HEK293 (cell line): ENCODE results near the gene CEP20.
"Not testable (repeated sequence)": the region's sequence is repeated elsewhere in the genome, so short reads cannot be mapped to it uniquely, and the experiment has no call there.

Experiments
- CTCF ChIA-PET: fragments of 350-600 bp; formaldehyde crosslinking; extraction: SDS; loops from one replicate; lab custom pipeline; 2021; ENCODE audit warnings: antibody characterized with exemption; lab: Yijun Ruan, JAX
- POLR2A ChIA-PET: fragments of 300-600 bp; formaldehyde crosslinking; extraction: SDS; loops from one replicate; lab custom pipeline; 2020; ENCODE audit warnings: antibody characterized with exemption, inconsistent platforms; lab: Yijun Ruan, JAX
- H3K27ac ChIP-seq: fragments of 200-500 bp; sonication (Bioruptor generic); 2 replicates; pipeline ENCODE4 v1.5.1; 2014; ENCODE audit warnings: low read depth, low read length, control low read depth, inconsistent platforms; ENCODE audit errors: extremely low read depth
- H3K36me3 ChIP-seq, 2 experiments: fragments of 200-500 bp in 1 of 2; sonication (Bioruptor generic) in 1 of 2; 1 replicate in 1 of 2; 2 replicates in 1 of 2; pipeline ENCODE4 v1.5.1; 2014 to 2017; ENCODE audit warnings: inconsistent platforms in 2 of 2, low read length in 2 of 2; ENCODE audit not compliant: control insufficient read depth in 2 of 2, insufficient read depth in 1 of 2
- H3K4me1 ChIP-seq: fragments of 200-500 bp; sonication (Bioruptor generic); 2 replicates; pipeline ENCODE4 v1.5.1; 2014; ENCODE audit warnings: mild to moderate bottlenecking, low read length, inconsistent platforms; ENCODE audit not compliant: control insufficient read depth, insufficient read depth
- H3K4me3 ChIP-seq: 2 replicates; pipeline ENCODE4 v1.5.1; 2011; ENCODE audit warnings: low read depth, mild to moderate bottlenecking, control low read depth, low read length, moderate library complexity
- H3K9me3 ChIP-seq: fragments of 200-500 bp; sonication (Bioruptor generic); 2 replicates; pipeline ENCODE4 v1.5.1; 2014; ENCODE audit warnings: low read depth, low read length, inconsistent platforms; ENCODE audit not compliant: control insufficient read depth, insufficient read depth
- HOXC10 ChIP-seq: sonication (generic); formaldehyde crosslinking; IDR thresholded peaks from 2 replicates; pipeline ENCODE4 v1.8.1; 2023; ENCODE audit warnings: mild to moderate bottlenecking, missing genetic modification reagents
- ZBTB11 ChIP-seq: fragments of 450-650 bp; formaldehyde crosslinking; conservative IDR thresholded peaks from 2 replicates; pipeline ENCODE4 v1.5.1; 2016; ENCODE audit warnings: low read depth, missing biosample characterization, missing genetic modification characterization
- ZBTB17 ChIP-seq: fragments of 450-650 bp; formaldehyde crosslinking; IDR thresholded peaks from 2 replicates; pipeline ENCODE4 v1.5.1; 2016; ENCODE audit warnings: missing biosample characterization, missing genetic modification characterization
- ZNF114 ChIP-seq: fragments of 450-650 bp; formaldehyde crosslinking; IDR thresholded peaks from 2 replicates; pipeline ENCODE4 v1.5.0; 2017; ENCODE audit warnings: missing biosample characterization, missing genetic modification characterization
- ZNF121 ChIP-seq: fragments of 450-650 bp; formaldehyde crosslinking; IDR thresholded peaks from 2 replicates; pipeline ENCODE4 v1.5.1; 2016; ENCODE audit warnings: missing biosample characterization, missing genetic modification characterization
- ZNF221 ChIP-seq: fragments of 450-650 bp; formaldehyde crosslinking; IDR thresholded peaks from 2 replicates; pipeline ENCODE4 v1.5.1; 2017; ENCODE audit warnings: missing biosample characterization, missing genetic modification characterization, borderline replicate concordance
- ZNF23 ChIP-seq: fragments of 450-650 bp; formaldehyde crosslinking; IDR thresholded peaks from 2 replicates; pipeline ENCODE4 v1.5.1; 2016; ENCODE audit warnings: missing biosample characterization, missing genetic modification characterization, borderline replicate concordance
- ZNF266 ChIP-seq: fragments of 450-650 bp; formaldehyde crosslinking; IDR thresholded peaks from 2 replicates; pipeline ENCODE4 v1.5.1; 2016; ENCODE audit warnings: missing biosample characterization, missing genetic modification characterization, low read depth
- ZNF350 ChIP-seq: fragments of 450-650 bp; formaldehyde crosslinking; IDR thresholded peaks from 2 replicates; pipeline ENCODE4 v1.5.0; 2017; ENCODE audit warnings: missing biosample characterization, mild to moderate bottlenecking, missing genetic modification characterization
- ZNF37A ChIP-seq: fragments of 450-650 bp; IDR thresholded peaks from 2 replicates; pipeline ENCODE4 v1.5.1; 2018; ENCODE audit warnings: missing biosample characterization, missing genetic modification characterization
- ZNF394 ChIP-seq: fragments of 450-650 bp; formaldehyde crosslinking; IDR thresholded peaks from 2 replicates; pipeline ENCODE4 v1.5.1; 2016; ENCODE audit warnings: missing biosample characterization, missing genetic modification characterization, mild to moderate bottlenecking, moderate library complexity, borderline replicate concordance
- ZNF404 ChIP-seq: fragments of 450-650 bp; formaldehyde crosslinking; IDR thresholded peaks from 2 replicates; pipeline ENCODE4 v1.5.1; 2017; ENCODE audit warnings: missing biosample characterization, missing genetic modification characterization
- ZNF416 ChIP-seq: fragments of 450-650 bp; formaldehyde crosslinking; IDR thresholded peaks from 2 replicates; pipeline ENCODE4 v1.5.1; 2016; ENCODE audit warnings: missing biosample characterization, missing genetic modification characterization
- ZNF488 ChIP-seq: fragments of 450-650 bp; formaldehyde crosslinking; IDR thresholded peaks from 2 replicates; pipeline ENCODE4 v1.5.1; 2016; ENCODE audit warnings: missing biosample characterization, missing genetic modification characterization
- ZNF600 ChIP-seq: fragments of 450-650 bp; formaldehyde crosslinking; IDR thresholded peaks from 2 replicates; pipeline ENCODE4 v1.5.1; 2016; ENCODE audit warnings: missing biosample characterization, missing genetic modification characterization
- ZNF670 ChIP-seq: fragments of 450-650 bp; formaldehyde crosslinking; IDR thresholded peaks from 2 replicates; pipeline ENCODE4 v1.5.1; 2016; ENCODE audit warnings: missing biosample characterization, missing genetic modification characterization, low read depth

The CEP20 gene

DNA sequence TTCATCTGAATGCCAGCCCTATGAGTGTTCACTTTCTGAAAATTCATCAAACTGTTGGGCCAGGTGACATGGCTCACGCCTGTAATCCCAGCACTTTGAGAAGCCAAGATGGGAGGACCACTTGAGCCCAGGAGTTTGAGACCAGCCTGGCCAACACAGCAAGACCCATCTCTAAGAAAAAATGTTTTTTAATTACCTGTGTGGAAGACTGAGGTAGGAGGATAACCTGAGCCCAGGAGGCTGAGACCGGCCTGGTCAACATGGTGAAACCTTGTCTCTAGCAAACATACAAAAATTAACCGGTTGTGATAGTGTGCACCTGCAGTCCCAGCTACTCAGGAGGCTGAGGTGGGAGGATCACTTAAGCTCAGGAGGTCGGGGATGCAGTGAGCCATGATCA, 41.9 kb downstream of the CEP20 start:
- ChIA-PET POLR2A (no interaction called here), CTCF (no interaction called here)
- no peak for TF ChIP-seq ZBTB17
- 0 out of 2 replicates have a peak, but pooled peaks have one; percentile 43 for TF ChIP-seq ZNF121
- TF ChIP-seq ZNF404: no peak
- TF ChIP-seq ZNF266 (tag by site-specific recombination): no peak
- Histone ChIP-seq H3K9me3 (no peaks in the 10 kb centered on the region), H3K4me1 (no peaks in the 10 kb centered on the region), H3K36me3 (no peaks in the 10 kb centered on the region), H3K27ac (no peak overlapping the region), H3K4me3 (no peak overlapping the region)

- TF ChIP-seq HOXC10 (CRISPR knock-in tag): no peak
- TF ChIP-seq ZNF221 (tag by site-specific recombination): no peak
- no peak for TF ChIP-seq ZNF488
- TF ChIP-seq ZNF350 (tag by site-specific recombination): no peak
- TF ChIP-seq ZNF37A (tag by site-specific recombination): no peak
- TF ChIP-seq ZNF416 (tag by site-specific recombination): no peak
- no peak for TF ChIP-seq ZNF23 (tag by site-specific recombination)
- no peak for TF ChIP-seq ZNF114 (tag by site-specific recombination)
- no peak for TF ChIP-seq ZNF670 (tag by site-specific recombination)
- TF ChIP-seq ZNF394: no peak
- TF ChIP-seq ZBTB11: no peak
- TF ChIP-seq ZNF600 (tag by site-specific recombination): no peak
- H3K4me1 ChIP-seq: no peaks in the 10 kb centered on the region
- H3K36me3 ChIP-seq: no peaks in the 10 kb centered on the region
- no peaks in the 10 kb centered on the region for H3K9me3 ChIP-seq
- CTCF ChIA-PET: interaction anchor here (0.6 to 1.3 kb wide), 4 partner anchors 22 to 319 kb away, joined by 3 to 5 read pairs (median 3); no protein-coding TSS in a partner anchor
- POLR2A ChIA-PET: no interaction called here
- no peak overlapping the region for H3K27ac ChIP-seq
- no peak overlapping the region for H3K4me3 ChIP-seq
These were observed 44.6 kb downstream of the CEP20 start for GRCh38 chr16:15843635-15844279.

DNA sequence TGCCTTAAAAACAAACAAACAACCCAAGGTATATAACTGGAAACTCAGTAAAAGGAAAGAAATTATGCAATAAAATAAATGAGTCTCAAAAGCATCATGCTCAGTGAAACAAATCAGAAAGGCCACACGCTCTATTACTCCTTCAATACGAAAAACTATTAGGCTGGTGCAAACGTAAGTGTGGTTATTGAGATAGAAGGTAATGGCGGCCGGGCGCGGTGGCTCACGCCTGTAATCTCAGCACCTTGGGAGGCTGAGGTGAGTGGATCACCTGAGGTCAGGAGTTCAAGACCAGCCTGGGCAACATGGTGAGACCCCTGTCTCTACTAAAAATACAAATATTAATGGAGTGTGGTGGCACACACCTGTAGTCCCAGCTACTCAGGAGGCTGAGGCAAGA, 49.2 kb downstream of the CEP20 start:
- POLR2A ChIA-PET: not testable (repeated sequence)

More for the DNA sequence above, 49.2 kb downstream of the CEP20 start:
- CTCF ChIA-PET, H3K4me1 ChIP-seq, H3K9me3 ChIP-seq, H3K27ac ChIP-seq, H3K36me3 ChIP-seq, H3K4me3 ChIP-seq: not testable (repeated sequence)
